ENCODE data around the gene FBXO41. TPM values are rescaled to one million over a fixed set of nuclear protein-coding genes. Genes with fewer than 3 reads are reported as not detected.
A peak's percentile ranks its signal among the peaks of the same experiment; 100 is the strongest.
"Not testable (repeated sequence)": the region's sequence is repeated elsewhere in the genome, so short reads cannot be mapped to it uniquely, and the experiment has no call there.

Gene FBXO41
- total RNA-seq, 1 donor: 10.5 TPM

GRCh38 chr2:73263540-73264331 is 20.5 kb downstream of the FBXO41 start:
- DNase-seq (ENCODE audit: low read depth in 2 of 3, low spot score in 2 of 3): no peak

- not testable (repeated sequence) for DNase-seq (ENCODE audit: low read depth in 2 of 3, low spot score in 2 of 3)
Observed at GRCh38 chr2:73262691-73263429, 21.4 kb downstream of the FBXO41 start.

GRCh38 chr2:73262108-73262651 is 22.1 kb downstream of the FBXO41 start:
- no peak for DNase-seq (ENCODE audit: low read depth in 2 of 3, low spot score in 2 of 3)

GRCh38 chr2:73260338-73260984 is 23.8 kb downstream of the FBXO41 start:
- DNase-seq (ENCODE audit: low read depth in 2 of 3, low spot score in 2 of 3): peak in 2 of 3 donors; percentile 24 to 41

- no peak for DNase-seq (ENCODE audit: low read depth in 2 of 3, low spot score in 2 of 3)
Observed at GRCh38 chr2:73259704-73260337, 24.5 kb downstream of the FBXO41 start.

GRCh38 chr2:73259276-73259675 is 25.0 kb downstream of the FBXO41 start:
- DNase-seq (ENCODE audit: low read depth in 2 of 3, low spot score in 2 of 3): no peak

GRCh38 chr2:73258913-73259215 is 25.4 kb downstream of the FBXO41 start:
- DNase-seq (ENCODE audit: low read depth in 2 of 3, low spot score in 2 of 3): no peak

GRCh38 chr2:73258186-73258912 is 25.9 kb downstream of the FBXO41 start:
- DNase-seq (ENCODE audit: low read depth in 2 of 3, low spot score in 2 of 3): no peak

- DNase-seq (ENCODE audit: low read depth in 2 of 3, low spot score in 2 of 3): peak in 1 of 3 donors; percentile 34
Observed at GRCh38 chr2:73257425-73258125, 26.7 kb downstream of the FBXO41 start.

- no peak for DNase-seq (ENCODE audit: low read depth in 2 of 3, low spot score in 2 of 3)
Observed at GRCh38 chr2:73257021-73257420, 27.3 kb downstream of the FBXO41 start.

GRCh38 chr2:73256618-73256922 is 27.7 kb downstream of the FBXO41 start:
- DNase-seq (ENCODE audit: low read depth in 2 of 3, low spot score in 2 of 3): no peak

GRCh38 chr2:73255907-73256617 is 28.2 kb downstream of the FBXO41 start:
- DNase-seq (ENCODE audit: low read depth in 2 of 3, low spot score in 2 of 3): no peak

GRCh38 chr2:73255007-73255644 is 29.2 kb downstream of the FBXO41 start:
- no peak for DNase-seq (ENCODE audit: low read depth in 2 of 3, low spot score in 2 of 3)

- no peak for DNase-seq (ENCODE audit: low read depth in 2 of 3, low spot score in 2 of 3)
Observed at GRCh38 chr2:73254343-73255006, 29.8 kb downstream of the FBXO41 start.

- DNase-seq (ENCODE audit: low read depth in 2 of 3, low spot score in 2 of 3): peak in 1 of 3 donors; percentile 11
Observed at GRCh38 chr2:73253901-73254300, 30.4 kb downstream of the FBXO41 start.

GRCh38 chr2:73253400-73253799 is 30.9 kb downstream of the FBXO41 start:
- DNase-seq (ENCODE audit: low read depth in 2 of 3, low spot score in 2 of 3): no peak

- DNase-seq (ENCODE audit: low read depth in 2 of 3, low spot score in 2 of 3): no peak
Observed at GRCh38 chr2:73252238-73253027, 31.8 kb downstream of the FBXO41 start.
